Fibroblast of skin of back (primary cell): ENCODE data around the gene SHISA3. TPM values are rescaled to one million over a fixed set of nuclear protein-coding genes. Genes with fewer than 3 reads are reported as not detected.
A peak's percentile ranks its signal among the peaks of the same experiment; 100 is the strongest.
"Not testable (repeated sequence)": the region's sequence is repeated elsewhere in the genome, so short reads cannot be mapped to it uniquely, and the experiment has no call there.

ENCODE experiments used
- DNase-seq: peaks from one replicate; pipeline ENCODE4 v3.0.0-alpha.2; 2013
- polyA plus RNA-seq, 2 experiments: library from polyadenylated mRNA; unstranded; fragments of 120-200 nt; gene quantifications; one replicate each; pipeline ENCODE4 v1.2.1, GENCODE V29; 2013; ENCODE audit not compliant: insufficient read length in 2 of 2

SHISA3 gene
- 5.6 TPM for polyA plus RNA-seq (2013, experiment 1 of 2; ENCODE audit: insufficient read length)
- 2.5 TPM for polyA plus RNA-seq (2013, experiment 2 of 2; ENCODE audit: insufficient read length)

- DNase-seq, result peak; percentile 57
These were observed at the start of gene SHISA3 for GRCh38 chr4:42396752-42397634. SHISA3 (plus strand) TSS chr4:42397488; CDS start chr4:42398057, 569 bp downstream.

GRCh38 chr4:42348247-42348646, 49.0 kb upstream of the SHISA3 start:
- DNase-seq, result no peak

- DNase-seq, result no peak
These were observed 48.6 kb upstream of the SHISA3 start for GRCh38 chr4:42348692-42349091.

- DNase-seq, result no peak
These were observed 46.6 kb upstream of the SHISA3 start for GRCh38 chr4:42350611-42351182.

GRCh38 chr4:42352049-42352448, 45.2 kb upstream of the SHISA3 start:
- DNase-seq, result no peak

GRCh38 chr4:42357325-42357724, 40.0 kb upstream of the SHISA3 start:
- no peak for DNase-seq

GRCh38 chr4:42359711-42360110, 37.6 kb upstream of the SHISA3 start:
- no peak for DNase-seq

- DNase-seq, result no peak
These were observed 37.0 kb upstream of the SHISA3 start for GRCh38 chr4:42360256-42360669.

GRCh38 chr4:42361456-42361855, 35.8 kb upstream of the SHISA3 start:
- DNase-seq, result no peak

- DNase-seq, result no peak
These were observed 34.7 kb upstream of the SHISA3 start for GRCh38 chr4:42362591-42362990.

GRCh38 chr4:42363614-42364013, 33.7 kb upstream of the SHISA3 start:
- no peak for DNase-seq

- no peak for DNase-seq
These were observed 32.8 kb upstream of the SHISA3 start for GRCh38 chr4:42364266-42365053.

GRCh38 chr4:42366959-42367358, 30.3 kb upstream of the SHISA3 start:
- DNase-seq, result no peak

GRCh38 chr4:42369489-42369888, 27.8 kb upstream of the SHISA3 start:
- DNase-seq, result no peak

- peak; percentile 59 for DNase-seq
These were observed 25.7 kb upstream of the SHISA3 start for GRCh38 chr4:42371305-42372252.

- DNase-seq, result not testable (repeated sequence)
These were observed 25.0 kb upstream of the SHISA3 start for GRCh38 chr4:42372303-42372702.

GRCh38 chr4:42377497-42377896, 19.8 kb upstream of the SHISA3 start:
- DNase-seq, result no peak

- no peak for DNase-seq
These were observed 15.6 kb upstream of the SHISA3 start for GRCh38 chr4:42381666-42382065.

GRCh38 chr4:42385516-42385915, 11.8 kb upstream of the SHISA3 start:
- no peak for DNase-seq

GRCh38 chr4:42390622-42391354, 6.5 kb upstream of the SHISA3 start:
- DNase-seq, result no peak

GRCh38 chr4:42391355-42391664, 6.0 kb upstream of the SHISA3 start:
- no peak for DNase-seq
